HG03025 (cell line): ENCODE measurements around the gene NMU.
"Not testable (repeated sequence)": the region's sequence is repeated elsewhere in the genome, so short reads cannot be mapped to it uniquely, and the experiment has no call there.

Experiments used
- ATAC-seq: cut with Tn5 transposase; IDR thresholded peaks from one replicate; pipeline ENCODE4 v1.9.1; 2021; ENCODE audit warnings: mild to moderate bottlenecking, moderate library complexity; ENCODE audit not compliant: unreplicated experiment, low FRiP score

The NMU gene

GRCh38 chr4:55633903-55634302 is 2.2 kb downstream of the NMU start:
- no peak for ATAC-seq

DNA sequence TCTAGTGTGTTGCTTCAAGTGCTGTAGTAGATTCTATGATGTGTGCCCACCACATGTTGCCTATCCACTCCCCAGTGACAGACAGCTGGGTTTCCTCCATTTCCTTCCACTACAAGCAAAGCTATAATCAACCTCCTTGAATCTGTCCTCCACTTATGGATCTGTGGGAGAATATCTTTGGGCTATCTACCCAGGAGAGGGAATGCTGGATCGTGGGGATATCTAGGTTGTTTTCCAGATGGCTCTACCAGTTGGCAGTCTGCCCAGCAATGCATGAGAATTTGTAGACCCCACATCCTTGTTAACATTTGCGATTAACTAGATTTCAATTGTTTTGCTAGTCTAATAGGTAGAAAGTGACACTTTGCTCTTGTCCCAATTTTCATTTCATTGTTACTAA is 10.3 kb downstream of the NMU start:
- no peak for ATAC-seq

DNA sequence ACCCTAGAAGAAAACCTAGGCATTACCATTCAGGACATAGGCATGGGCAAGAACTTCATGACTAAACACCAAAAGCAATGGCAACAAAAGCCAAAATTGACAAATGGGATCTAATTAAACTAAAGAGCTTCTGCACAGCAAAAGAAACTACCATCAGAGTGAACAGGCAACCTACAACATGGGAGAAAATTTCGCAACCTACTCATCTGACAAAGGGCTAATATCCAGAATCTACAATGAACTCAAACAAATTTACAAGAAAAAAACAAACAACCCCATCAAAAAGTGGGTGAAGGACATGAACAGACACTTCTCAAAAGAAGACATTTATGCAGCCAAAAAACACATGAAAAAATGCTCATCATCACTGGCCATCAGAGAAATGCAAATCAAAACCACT is 12.0 kb downstream of the NMU start:
- not testable (repeated sequence) for ATAC-seq

- no peak for ATAC-seq
Measured at GRCh38 chr4:55618546-55619143, 17.5 kb downstream of the NMU start.

- ATAC-seq = peak; percentile 98
Measured at GRCh38 chr4:55617587-55618197, 18.4 kb downstream of the NMU start.

DNA sequence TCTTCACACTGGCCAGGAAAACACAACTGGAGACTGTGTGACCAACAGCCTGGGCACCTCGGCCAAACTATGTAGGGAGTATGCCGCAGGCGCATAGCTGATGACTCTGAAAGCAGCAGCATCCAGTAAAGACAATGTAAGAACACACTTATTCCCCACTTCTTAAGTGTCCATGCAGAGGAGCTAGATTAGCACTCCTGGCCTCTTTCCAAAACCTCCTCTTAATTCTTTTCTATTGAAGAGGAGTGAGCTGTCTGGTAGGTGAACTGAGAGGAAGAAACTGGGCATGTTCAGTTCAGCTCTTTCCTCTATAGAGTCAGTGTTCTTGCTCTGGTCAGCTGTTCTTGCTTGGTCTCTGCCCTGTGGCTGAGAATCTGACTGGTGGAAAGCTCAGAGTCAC is 21.1 kb downstream of the NMU start:
- ATAC-seq = no peak

DNA sequence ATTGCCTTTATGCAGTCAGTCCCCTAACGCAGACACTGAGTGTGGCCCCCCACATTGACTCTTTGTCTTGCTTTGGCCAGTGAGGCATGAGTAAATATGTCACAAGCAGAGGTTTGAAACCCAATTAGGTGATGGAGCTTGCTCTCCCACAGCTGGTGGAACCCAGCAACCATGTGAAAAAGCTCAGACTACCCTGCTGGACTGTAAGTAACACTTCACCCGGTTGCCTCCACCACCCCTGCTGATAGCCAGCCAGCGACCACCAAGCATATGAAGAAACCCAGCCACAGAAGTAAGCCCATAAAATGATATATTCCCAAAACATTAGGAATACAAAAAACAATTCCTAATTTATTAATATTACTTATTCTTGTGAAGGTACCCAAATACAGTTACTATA is 22.5 kb downstream of the NMU start:
- no peak for ATAC-seq

- no peak for ATAC-seq
Measured at GRCh38 chr4:55612341-55612740, 23.8 kb downstream of the NMU start.

GRCh38 chr4:55611358-55612059 is 24.6 kb downstream of the NMU start:
- ATAC-seq = no peak

- ATAC-seq = no peak
Measured at GRCh38 chr4:55610381-55610780, 25.7 kb downstream of the NMU start.

DNA sequence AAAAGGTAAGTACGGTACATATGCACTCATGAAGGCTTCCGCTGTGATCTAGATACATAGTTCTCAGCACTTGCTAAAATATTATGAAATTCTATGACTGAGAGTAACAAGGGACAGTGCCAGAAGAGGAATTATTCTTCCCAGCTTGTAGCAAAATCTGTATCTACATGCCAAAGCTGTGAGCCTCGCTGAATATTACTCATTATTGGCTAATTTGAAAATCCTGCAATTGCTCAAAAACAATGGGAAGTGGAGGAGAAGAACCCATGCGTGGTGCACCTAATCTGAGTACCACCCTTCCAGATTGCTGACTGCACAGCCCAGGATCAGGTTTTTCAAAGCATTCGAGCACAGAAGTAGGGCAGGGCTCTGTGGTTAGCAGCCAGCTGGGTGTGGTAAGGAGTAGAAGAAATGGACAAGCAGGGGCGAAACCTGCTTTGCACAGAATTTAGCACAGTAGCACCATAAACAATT is 26.7 kb downstream of the NMU start:
- ATAC-seq = no peak

DNA sequence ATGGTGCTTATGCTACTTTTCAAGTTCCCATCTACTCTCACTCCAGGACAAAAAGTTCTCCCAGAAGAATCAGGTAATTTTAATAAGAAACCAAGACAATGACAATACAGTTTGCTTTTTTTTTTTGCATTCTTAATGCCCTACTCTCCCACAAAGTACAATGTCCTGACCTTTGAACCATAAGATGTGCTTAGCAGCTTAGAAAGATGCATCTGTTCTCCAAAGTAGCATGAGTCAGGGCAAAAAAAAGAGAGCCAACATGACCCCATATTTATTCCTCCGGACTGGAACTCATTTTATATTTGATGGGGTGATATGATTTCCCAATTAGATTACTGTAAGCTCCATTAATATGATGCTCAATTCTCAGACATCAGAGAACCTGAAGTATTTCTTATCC is 27.5 kb downstream of the NMU start:
- ATAC-seq = no peak

DNA sequence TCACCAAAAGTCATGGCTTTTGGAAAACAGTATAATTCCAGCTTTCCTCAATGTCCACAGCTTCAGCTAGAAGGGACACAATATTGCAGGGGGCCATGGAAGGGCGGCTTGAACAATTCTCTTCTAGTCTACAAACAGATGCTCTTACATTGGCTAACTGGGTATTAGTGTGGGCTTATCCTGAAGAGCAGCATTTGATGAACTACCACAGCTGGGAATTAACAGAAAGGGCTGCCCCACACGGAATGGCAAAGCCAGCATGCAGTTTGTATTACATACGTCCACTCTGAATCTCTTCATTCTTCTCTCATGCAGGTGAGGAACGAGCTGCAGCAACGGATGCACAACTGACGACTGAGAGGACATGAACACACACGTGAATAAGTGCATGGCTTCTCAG is 31.1 kb downstream of the NMU start:
- ATAC-seq = no peak

DNA sequence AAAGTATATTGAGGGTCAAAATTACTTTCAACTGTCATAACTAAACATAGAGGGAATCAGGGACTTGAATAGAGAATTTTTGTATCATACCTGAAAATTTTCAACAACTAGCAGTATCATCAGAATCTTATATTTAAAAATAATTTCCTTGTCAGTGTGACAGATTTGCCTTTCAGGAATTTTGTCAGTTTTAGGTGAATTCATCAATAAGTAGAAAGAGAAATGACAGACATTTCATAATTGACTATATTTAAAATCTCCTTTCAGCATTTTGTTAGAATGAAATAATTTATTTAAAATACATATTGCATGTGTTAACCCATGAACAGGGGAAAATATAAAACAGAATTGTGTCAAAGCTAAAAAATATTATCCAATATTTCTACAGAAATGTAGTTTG is 35.5 kb downstream of the NMU start:
- ATAC-seq = no peak

GRCh38 chr4:55598641-55599040 is 37.5 kb downstream of the NMU start:
- no peak for ATAC-seq

DNA sequence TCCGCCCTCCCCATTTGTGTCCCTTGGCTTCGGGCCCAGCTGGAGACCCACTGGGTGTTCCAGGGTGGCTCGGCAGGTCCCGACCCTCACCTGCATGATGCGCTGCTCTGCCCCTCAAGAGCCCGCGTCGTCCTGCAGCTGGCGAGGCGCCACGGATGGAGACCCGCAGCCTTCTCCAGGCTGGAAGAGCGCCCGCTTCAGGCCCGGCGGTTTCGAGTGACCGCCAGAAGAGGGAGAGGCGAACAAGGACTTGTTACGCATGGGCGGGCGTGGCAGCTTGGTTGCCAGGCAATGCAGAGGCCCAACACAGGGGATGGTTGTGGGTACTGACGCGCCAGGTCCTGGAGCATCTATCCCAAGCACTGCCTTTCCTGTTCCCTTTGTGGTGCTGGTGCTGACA is 44.1 kb downstream of the NMU start, which contains the start of gene PDCL2:
Gene PDCL2 (minus strand): TSS at position 232 of the 400 bp plus-strand sequence. CDS start 136 bp downstream, at position 96.
- no peak for ATAC-seq

DNA sequence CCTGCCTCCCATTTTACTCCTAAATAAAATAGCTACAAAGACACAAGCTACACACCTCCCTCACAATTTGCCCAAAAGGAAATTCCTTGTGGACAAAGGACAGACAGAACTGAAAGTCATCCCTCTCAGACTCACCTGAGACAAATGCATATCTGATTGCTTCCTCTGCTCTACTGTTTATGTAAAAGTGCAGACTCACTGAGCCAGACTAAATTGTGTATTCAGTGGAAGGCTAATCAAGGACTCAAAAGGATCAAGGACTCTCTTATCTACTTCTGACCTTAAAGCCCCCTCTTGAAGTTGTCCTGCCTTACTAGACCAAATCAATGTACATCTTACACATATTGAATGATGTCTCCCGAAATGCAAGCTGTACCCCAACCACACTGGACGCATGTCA is 47.9 kb downstream of the NMU start:
- ATAC-seq = no peak

DNA sequence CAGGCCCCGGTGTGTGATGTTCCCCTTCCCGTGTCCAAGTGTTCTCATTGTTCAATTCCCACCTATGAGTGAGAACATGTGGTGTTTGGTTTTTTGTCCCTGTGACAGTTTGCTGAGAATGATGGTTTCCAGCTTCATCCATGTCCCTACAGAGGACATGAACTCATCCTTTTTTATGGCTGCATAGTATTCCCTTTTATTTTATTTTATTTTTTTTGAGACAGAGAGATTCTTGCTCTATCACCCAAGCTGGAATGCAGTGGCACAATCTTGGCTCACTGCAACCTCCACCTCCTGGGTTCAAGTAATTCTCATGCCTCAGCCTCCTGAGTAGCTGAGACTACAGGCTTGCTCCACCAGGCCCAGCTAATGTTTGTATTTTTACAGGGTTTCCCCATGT is 53.3 kb downstream of the NMU start:
- ATAC-seq = not testable (repeated sequence)

DNA sequence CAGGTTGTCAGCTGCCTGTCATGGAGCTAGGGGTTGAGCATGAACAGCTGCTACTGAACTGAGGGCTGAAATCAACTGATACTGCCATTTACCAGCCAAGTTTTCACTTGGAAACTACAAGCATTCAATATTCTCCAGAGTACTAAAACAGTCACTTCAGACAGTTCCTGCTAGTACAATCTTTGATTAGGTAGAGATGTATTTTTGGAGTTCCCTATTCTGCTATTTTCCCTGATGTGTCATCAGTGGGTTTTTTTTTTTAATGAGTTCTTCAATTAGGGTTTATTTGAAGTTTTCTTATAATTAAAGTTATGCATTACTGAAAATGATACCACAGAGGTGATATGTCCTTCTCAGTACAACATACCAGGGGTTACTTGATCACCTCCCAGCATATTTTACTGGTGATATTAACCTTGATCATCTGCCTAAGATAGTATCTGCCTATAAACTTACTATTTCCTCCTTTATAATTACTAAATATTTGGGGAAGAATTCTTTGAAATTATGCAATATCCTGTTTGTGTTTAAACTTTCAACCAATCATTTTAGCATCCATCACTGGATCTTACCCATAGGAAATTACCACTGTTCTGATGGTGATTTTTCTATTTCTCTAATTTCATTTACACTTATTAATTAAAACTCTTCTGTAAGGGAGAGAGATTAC is 57.6 kb downstream of the NMU start:
- no peak for ATAC-seq

- ATAC-seq = no peak
Measured at GRCh38 chr4:55575513-55575912, 60.6 kb downstream of the NMU start.

DNA sequence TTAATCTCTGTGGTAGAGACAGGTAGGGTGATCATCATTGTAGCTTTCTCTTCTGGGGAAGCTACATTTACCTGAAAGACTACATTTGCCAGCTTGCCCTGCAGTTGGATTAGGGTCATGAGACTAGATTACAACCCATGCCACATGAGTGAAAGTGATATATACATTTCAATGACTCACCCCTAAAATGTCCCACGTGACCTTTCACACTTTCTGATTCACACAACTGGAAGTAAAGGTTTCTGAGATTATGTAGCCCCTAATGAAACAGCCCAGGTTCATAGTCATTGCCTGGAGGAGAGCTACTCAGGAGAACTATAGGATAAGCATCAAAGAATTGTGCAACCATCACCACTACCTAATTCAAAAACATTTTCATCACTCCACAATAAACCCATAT is 61.8 kb downstream of the NMU start:
- ATAC-seq = no peak
